Astrocyte (in vitro differentiated cells and primary cell): ENCODE measurements around the gene RBM47. TPM values are rescaled to one million over a fixed set of nuclear protein-coding genes. Genes with fewer than 3 reads are reported as not detected.

Source experiments
- DNase-seq: peaks from one replicate; pipeline ENCODE4 v3.0.0-alpha.2; 2010; ENCODE audit warnings: low read depth
- FAIRE-seq: peaks from 2 replicates; lab custom pipeline; 2011; peaks lifted over from hg19 to GRCh38; lab: Jason Lieb, UNC
- H2AFZ ChIP-seq: 2 replicates; pipeline ENCODE4 v1.6.0; 2012; ENCODE audit warnings: low read depth, low read length, inconsistent platforms
- H3K27ac ChIP-seq: 2 replicates; pipeline ENCODE4 v1.5.1; 2011; ENCODE audit warnings: low read depth, low read length, inconsistent platforms
- H3K27me3 ChIP-seq: 2 replicates; pipeline ENCODE4 v1.6.0; 2011; ENCODE audit warnings: low read length, inconsistent platforms; ENCODE audit not compliant: insufficient read depth
- H3K36me3 ChIP-seq: 2 replicates; pipeline ENCODE4 v1.5.1; 2011; ENCODE audit warnings: low read length, inconsistent platforms; ENCODE audit not compliant: insufficient read depth
- H3K4me1 ChIP-seq: 2 replicates; pipeline ENCODE4 v1.5.1; 2011; ENCODE audit warnings: low read length, inconsistent platforms; ENCODE audit not compliant: insufficient read depth
- H3K4me2 ChIP-seq: 2 replicates; pipeline ENCODE4 v1.6.0; 2012; ENCODE audit warnings: low read length, inconsistent platforms
- H3K4me3 ChIP-seq: 2 replicates; pipeline ENCODE4 v1.5.1; 2011; ENCODE audit warnings: low read depth, mild to moderate bottlenecking, low read length, inconsistent platforms; ENCODE audit not compliant: insufficient read depth
- H3K79me2 ChIP-seq: 2 replicates; pipeline ENCODE4 v1.6.0; 2012; ENCODE audit warnings: mild to moderate bottlenecking, low read length, inconsistent platforms; ENCODE audit not compliant: insufficient read depth
- H3K9ac ChIP-seq: 2 replicates; pipeline ENCODE4 v1.6.0; 2012; ENCODE audit warnings: mild to moderate bottlenecking, low read length, inconsistent platforms
- H3K9me3 ChIP-seq: 2 replicates; pipeline ENCODE4 v1.5.1; 2012; ENCODE audit warnings: low read depth, mild to moderate bottlenecking, low read length, inconsistent platforms; ENCODE audit not compliant: insufficient read depth
- H4K20me1 ChIP-seq: 2 replicates; pipeline ENCODE4 v1.6.0; 2012; ENCODE audit warnings: low read length, inconsistent platforms; ENCODE audit not compliant: insufficient read depth
- H3K27ac Mint-ChIP-seq: one replicate; pipeline ENCODE4 v1.8.0; 2021; ENCODE audit warnings: mild to moderate bottlenecking, mixed read lengths; ENCODE audit not compliant: unreplicated experiment
- H3K27me3 Mint-ChIP-seq: one replicate; pipeline ENCODE4 v1.8.0; 2021; ENCODE audit warnings: low read depth, mixed read lengths; ENCODE audit not compliant: unreplicated experiment
- H3K36me3 Mint-ChIP-seq: one replicate; pipeline ENCODE4 v1.8.0; 2021; ENCODE audit warnings: low read depth, mixed read lengths; ENCODE audit not compliant: unreplicated experiment
- H3K4me1 Mint-ChIP-seq: one replicate; pipeline ENCODE4 v1.8.0; 2021; ENCODE audit warnings: low read depth, mixed read lengths; ENCODE audit not compliant: unreplicated experiment
- H3K4me3 Mint-ChIP-seq: one replicate; pipeline ENCODE4 v1.8.0; 2021; ENCODE audit warnings: mild to moderate bottlenecking, moderate library complexity, mixed read lengths; ENCODE audit not compliant: unreplicated experiment
- H3K9me3 Mint-ChIP-seq: one replicate; pipeline ENCODE4 v1.8.0; 2021; ENCODE audit warnings: mild to moderate bottlenecking, mixed read lengths; ENCODE audit not compliant: unreplicated experiment
- CTCF ChIP-seq: IDR thresholded peaks from 2 replicates; pipeline ENCODE4 v1.5.1; 2011; ENCODE audit warnings: low read depth, mild to moderate bottlenecking, inconsistent platforms, low read length, moderate library complexity; ENCODE audit not compliant: insufficient read depth
- EZH2 ChIP-seq: IDR thresholded peaks from 2 replicates; pipeline ENCODE4 v1.6.1; 2012; ENCODE audit warnings: mild to moderate bottlenecking, low read length, inconsistent platforms; ENCODE audit not compliant: insufficient read depth
- total RNA-seq: library from RNA; stranded (reverse); gene quantifications from 2 replicates; pipeline ENCODE4 v1.2.1, GENCODE V29; 2021

RBM47 gene
- total RNA-seq, 1 donor from 2014 or later = 2.9 TPM

- H3K4me3 Mint-ChIP-seq = no peak overlapping the region
- no peak overlapping the region for H3K27ac Mint-ChIP-seq
- Histone ChIP-seq H3K4me1 (no peaks in the 10 kb centered on the region), H3K9me3 (no peaks in the 10 kb centered on the region), H3K79me2 (no peaks in the 10 kb centered on the region), H3K4me2 (no peak overlapping the region), H3K27me3 (no peaks in the 10 kb centered on the region), H3K36me3 (no peaks in the 10 kb centered on the region), H3K9ac (no peak overlapping the region), H3K27ac (no peak overlapping the region), H3K4me3 (no peak overlapping the region), H4K20me1 (no peaks in the 10 kb centered on the region), H2AFZ (no peak overlapping the region)
- DNase-seq = no peak
- peaks cover 7% of the 10 kb centered on the region for H3K4me1 Mint-ChIP-seq
- no peaks in the 10 kb centered on the region for H3K36me3 Mint-ChIP-seq
- no peaks in the 10 kb centered on the region for H3K9me3 Mint-ChIP-seq
- no peaks in the 10 kb centered on the region for H3K27me3 Mint-ChIP-seq
- TF ChIP-seq EZH2 = no peak
- no peak for TF ChIP-seq CTCF
- FAIRE-seq = no peak
Measured at GRCh38 chr4:40445671-40446070, 184.0 kb downstream of the RBM47 start.

GRCh38 chr4:40441430-40441829, 188.2 kb downstream of the RBM47 start:
- H3K4me1 Mint-ChIP-seq = no peaks in the 10 kb centered on the region
- Histone ChIP-seq H3K27ac (no peak overlapping the region), H3K4me3 (no peak overlapping the region), H4K20me1 (no peaks in the 10 kb centered on the region), H3K27me3 (no peaks in the 10 kb centered on the region), H3K9me3 (no peaks in the 10 kb centered on the region), H3K4me1 (no peaks in the 10 kb centered on the region), H3K4me2 (no peak overlapping the region), H2AFZ (no peak overlapping the region), H3K79me2 (no peaks in the 10 kb centered on the region), H3K9ac (no peak overlapping the region), H3K36me3 (no peaks in the 10 kb centered on the region)
- FAIRE-seq (no peak), DNase-seq (no peak)
- H3K9me3 Mint-ChIP-seq = no peaks in the 10 kb centered on the region
- H3K27me3 Mint-ChIP-seq = no peaks in the 10 kb centered on the region
- TF ChIP-seq CTCF (no peak), EZH2 (no peak)
- no peaks in the 10 kb centered on the region for H3K36me3 Mint-ChIP-seq
- H3K4me3 Mint-ChIP-seq = no peak overlapping the region
- H3K27ac Mint-ChIP-seq = no peak overlapping the region

- H3K36me3 ChIP-seq = no peaks in the 10 kb centered on the region
- TF ChIP-seq EZH2 = no peak
- TF ChIP-seq CTCF = no peak
- H3K79me2 ChIP-seq = no peaks in the 10 kb centered on the region
- no peaks in the 10 kb centered on the region for H4K20me1 ChIP-seq
- no peak overlapping the region for H3K9ac ChIP-seq
- Mint-ChIP-seq H3K4me3 (no peak overlapping the region), H3K9me3 (no peaks in the 10 kb centered on the region), H3K27me3 (no peaks in the 10 kb centered on the region), H3K36me3 (no peaks in the 10 kb centered on the region), H3K4me1 (no peaks in the 10 kb centered on the region), H3K27ac (no peak overlapping the region)
- FAIRE-seq = no peak
- no peaks in the 10 kb centered on the region for H3K27me3 ChIP-seq
- no peak overlapping the region for H3K4me3 ChIP-seq
- no peak overlapping the region for H3K4me2 ChIP-seq
- DNase-seq = no peak
- no peak overlapping the region for H2AFZ ChIP-seq
- H3K9me3 ChIP-seq = no peaks in the 10 kb centered on the region
- no peaks in the 10 kb centered on the region for H3K4me1 ChIP-seq
- H3K27ac ChIP-seq = no peak overlapping the region
Measured at GRCh38 chr4:40439519-40439918, 190.1 kb downstream of the RBM47 start.
